GM19025 (cell line): ENCODE data around the gene RNF187.

Experiments used
- ATAC-seq: cut with Tn5 transposase; IDR thresholded peaks from one replicate; pipeline ENCODE4 v1.9.1; 2021; ENCODE audit warnings: mild to moderate bottlenecking, low read depth, moderate library complexity; ENCODE audit not compliant: unreplicated experiment

RNF187 gene

GRCh38 chr1:228487336-228488124 is at the start of gene RNF187:
RNF187 (plus strand) TSS chr1:228487382.
- ATAC-seq, result peak; percentile 68

- ATAC-seq, result no peak
Measured at GRCh38 chr1:228437424-228437962, 49.7 kb upstream of the RNF187 start.

- no peak for ATAC-seq
Measured at GRCh38 chr1:228438266-228438665, 48.9 kb upstream of the RNF187 start.

- ATAC-seq, result no peak
Measured at GRCh38 chr1:228440761-228441500, 46.3 kb upstream of the RNF187 start.

- no peak for ATAC-seq
Measured at GRCh38 chr1:228443395-228443794, 43.8 kb upstream of the RNF187 start.

- no peak for ATAC-seq
Measured at GRCh38 chr1:228445490-228445842, 41.7 kb upstream of the RNF187 start.

GRCh38 chr1:228445843-228446650 is 41.1 kb upstream of the RNF187 start:
- no peak for ATAC-seq

GRCh38 chr1:228446852-228447251 is 40.3 kb upstream of the RNF187 start:
- ATAC-seq, result no peak

- no peak for ATAC-seq
Measured at GRCh38 chr1:228448372-228448771, 38.8 kb upstream of the RNF187 start.

- no peak for ATAC-seq
Measured at GRCh38 chr1:228450200-228450599, 37.0 kb upstream of the RNF187 start.

GRCh38 chr1:228452194-228453021 is 34.8 kb upstream of the RNF187 start:
- ATAC-seq, result no peak

GRCh38 chr1:228453022-228453560 is 34.1 kb upstream of the RNF187 start:
- ATAC-seq, result no peak

- ATAC-seq, result no peak
Measured at GRCh38 chr1:228453614-228454013, 33.6 kb upstream of the RNF187 start.

- no peak for ATAC-seq
Measured at GRCh38 chr1:228454238-228454637, 32.9 kb upstream of the RNF187 start.

- no peak for ATAC-seq
Measured at GRCh38 chr1:228455715-228456114, 31.5 kb upstream of the RNF187 start.

GRCh38 chr1:228456252-228457016 is 30.7 kb upstream of the RNF187 start:
- ATAC-seq, result no peak

- peak; percentile 2 for ATAC-seq
Measured at GRCh38 chr1:228457017-228457395, 30.2 kb upstream of the RNF187 start.

GRCh38 chr1:228457396-228458176 is 29.6 kb upstream of the RNF187 start:
- peak; percentile 89 for ATAC-seq
